COLO668 (cell line): Measurements from ENCODE around the gene ARHGEF17.
A peak's percentile ranks its signal among the peaks of the same experiment; 100 is the strongest.
"Not testable (repeated sequence)": the region's sequence is repeated elsewhere in the genome, so short reads cannot be mapped to it uniquely, and the experiment has no call there.

Experiments used
- DNase-seq: peaks from one replicate; lab custom pipeline; 2025; ENCODE audit not compliant: unreplicated experiment; lab: John Stamatoyannopoulos, UW

Gene ARHGEF17, protein sequence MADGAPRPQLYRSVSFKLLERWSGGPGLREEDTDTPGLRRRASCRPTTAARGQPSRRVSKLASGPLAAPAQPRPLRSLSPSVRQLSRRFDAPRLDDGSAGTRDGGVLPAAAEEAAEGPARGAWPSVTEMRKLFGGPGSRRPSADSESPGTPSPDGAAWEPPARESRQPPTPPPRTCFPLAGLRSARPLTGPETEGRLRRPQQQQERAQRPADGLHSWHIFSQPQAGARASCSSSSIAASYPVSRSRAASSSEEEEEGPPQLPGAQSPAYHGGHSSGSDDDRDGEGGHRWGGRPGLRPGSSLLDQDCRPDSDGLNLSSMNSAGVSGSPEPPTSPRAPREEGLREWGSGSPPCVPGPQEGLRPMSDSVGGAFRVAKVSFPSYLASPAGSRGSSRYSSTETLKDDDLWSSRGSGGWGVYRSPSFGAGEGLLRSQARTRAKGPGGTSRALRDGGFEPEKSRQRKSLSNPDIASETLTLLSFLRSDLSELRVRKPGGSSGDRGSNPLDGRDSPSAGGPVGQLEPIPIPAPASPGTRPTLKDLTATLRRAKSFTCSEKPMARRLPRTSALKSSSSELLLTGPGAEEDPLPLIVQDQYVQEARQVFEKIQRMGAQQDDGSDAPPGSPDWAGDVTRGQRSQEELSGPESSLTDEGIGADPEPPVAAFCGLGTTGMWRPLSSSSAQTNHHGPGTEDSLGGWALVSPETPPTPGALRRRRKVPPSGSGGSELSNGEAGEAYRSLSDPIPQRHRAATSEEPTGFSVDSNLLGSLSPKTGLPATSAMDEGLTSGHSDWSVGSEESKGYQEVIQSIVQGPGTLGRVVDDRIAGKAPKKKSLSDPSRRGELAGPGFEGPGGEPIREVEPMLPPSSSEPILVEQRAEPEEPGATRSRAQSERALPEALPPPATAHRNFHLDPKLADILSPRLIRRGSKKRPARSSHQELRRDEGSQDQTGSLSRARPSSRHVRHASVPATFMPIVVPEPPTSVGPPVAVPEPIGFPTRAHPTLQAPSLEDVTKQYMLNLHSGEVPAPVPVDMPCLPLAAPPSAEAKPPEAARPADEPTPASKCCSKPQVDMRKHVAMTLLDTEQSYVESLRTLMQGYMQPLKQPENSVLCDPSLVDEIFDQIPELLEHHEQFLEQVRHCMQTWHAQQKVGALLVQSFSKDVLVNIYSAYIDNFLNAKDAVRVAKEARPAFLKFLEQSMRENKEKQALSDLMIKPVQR (N-terminal part only)

GRCh38 chr11:73308003-73308960, at the start of gene ARHGEF17:
TSS of gene ARHGEF17 (plus strand) at chr11:73308276. CDS start at chr11:73308639, 363 bp downstream.
- peak; percentile 10 for DNase-seq

- no peak for DNase-seq
Measured at GRCh38 chr11:73259406-73260126, 48.5 kb upstream of the ARHGEF17 start.

DNA sequence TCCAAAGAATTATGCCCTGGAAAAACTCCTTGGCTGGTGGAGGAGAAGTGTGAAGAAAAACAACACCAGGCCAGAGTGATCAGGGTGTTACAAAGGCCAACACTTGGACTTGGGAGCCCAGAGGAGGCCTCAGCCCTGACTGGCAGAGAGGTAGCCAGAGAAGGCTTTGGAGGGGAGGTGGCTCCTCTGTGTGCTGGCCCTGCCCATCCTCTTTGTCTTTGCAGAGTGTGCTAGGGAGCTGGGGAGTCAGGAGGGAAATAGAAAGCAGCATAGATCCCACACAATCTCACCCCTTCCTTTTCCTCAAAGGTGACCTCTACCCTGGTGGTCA, 48.0 kb upstream of the ARHGEF17 start:
- no peak for DNase-seq

DNA sequence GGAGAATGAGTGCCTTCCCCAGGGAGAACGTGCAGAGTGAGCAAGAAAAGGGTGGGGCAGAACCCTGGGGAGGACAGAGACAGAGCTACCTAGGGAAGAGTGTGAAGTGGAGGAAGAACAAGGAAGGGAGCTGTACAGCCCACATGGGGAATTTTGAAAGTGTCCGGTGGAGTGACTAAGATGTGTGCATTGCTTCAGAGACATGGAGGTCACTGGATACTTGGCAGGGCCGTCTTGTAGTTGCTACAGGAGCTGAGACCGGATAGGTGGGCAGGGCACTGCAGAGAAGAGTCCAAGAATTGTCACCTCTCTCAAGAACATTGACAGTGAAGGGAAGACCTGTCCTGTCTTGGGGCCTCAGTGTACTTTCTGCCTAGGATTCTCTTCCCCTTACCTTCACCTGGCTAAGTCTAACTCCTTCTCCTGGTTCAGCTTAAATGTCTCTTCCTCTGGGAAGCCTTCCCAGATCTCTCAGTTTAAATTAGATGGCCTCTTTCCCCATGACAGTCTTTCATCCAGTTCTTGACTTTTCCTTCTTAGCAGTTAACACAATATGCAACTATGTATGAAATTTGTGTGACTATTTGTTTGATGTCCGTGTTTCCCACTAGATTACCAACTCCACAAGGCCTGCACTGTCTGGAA, 45.1 kb upstream of the ARHGEF17 start:
- no peak for DNase-seq

DNA sequence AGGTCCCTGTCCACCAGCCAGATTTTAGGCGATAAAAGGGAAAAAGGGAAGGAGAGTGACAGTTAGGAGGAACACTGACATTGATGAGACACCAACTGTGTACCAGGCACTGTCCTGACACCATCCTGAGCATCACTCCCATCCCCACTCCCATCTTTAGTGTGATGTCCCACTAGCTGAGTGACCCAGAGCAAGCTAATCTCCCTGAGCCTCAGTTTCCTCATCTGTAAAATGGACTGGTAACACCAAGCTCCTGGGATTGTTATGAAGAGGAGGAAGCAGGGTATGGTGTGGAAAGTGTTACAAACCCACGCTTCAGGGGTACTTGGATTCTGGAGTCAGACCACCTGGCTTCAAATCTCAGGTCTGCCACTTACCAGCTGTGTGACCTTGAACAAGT, 44.4 kb upstream of the ARHGEF17 start:
- DNase-seq = no peak

DNA sequence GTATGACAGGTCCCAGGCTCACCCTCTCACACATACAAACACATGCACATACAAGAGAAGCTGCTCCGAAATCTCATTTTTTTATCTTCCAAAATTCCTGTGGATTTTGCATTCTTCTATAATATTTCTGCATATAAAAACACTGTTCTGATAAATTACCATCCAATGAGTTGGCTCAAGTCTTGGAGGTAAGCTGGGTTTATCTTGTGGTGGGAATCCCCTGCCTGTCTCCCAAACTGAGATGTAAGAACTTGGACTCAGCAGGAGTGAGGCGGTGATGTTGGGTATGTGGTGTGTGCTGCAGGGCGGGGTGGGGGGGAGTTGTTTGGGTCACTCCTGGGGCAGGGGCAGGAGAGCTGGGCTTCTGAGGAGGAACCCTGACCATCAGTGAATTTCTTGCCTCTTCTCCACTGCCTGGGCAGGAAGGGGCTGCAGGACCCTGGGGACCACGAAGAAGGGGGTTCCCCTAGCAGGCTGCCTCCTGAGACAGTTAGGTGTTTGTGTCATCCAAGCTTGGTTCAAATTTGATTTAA, 42.7 kb upstream of the ARHGEF17 start:
- no peak for DNase-seq

DNA sequence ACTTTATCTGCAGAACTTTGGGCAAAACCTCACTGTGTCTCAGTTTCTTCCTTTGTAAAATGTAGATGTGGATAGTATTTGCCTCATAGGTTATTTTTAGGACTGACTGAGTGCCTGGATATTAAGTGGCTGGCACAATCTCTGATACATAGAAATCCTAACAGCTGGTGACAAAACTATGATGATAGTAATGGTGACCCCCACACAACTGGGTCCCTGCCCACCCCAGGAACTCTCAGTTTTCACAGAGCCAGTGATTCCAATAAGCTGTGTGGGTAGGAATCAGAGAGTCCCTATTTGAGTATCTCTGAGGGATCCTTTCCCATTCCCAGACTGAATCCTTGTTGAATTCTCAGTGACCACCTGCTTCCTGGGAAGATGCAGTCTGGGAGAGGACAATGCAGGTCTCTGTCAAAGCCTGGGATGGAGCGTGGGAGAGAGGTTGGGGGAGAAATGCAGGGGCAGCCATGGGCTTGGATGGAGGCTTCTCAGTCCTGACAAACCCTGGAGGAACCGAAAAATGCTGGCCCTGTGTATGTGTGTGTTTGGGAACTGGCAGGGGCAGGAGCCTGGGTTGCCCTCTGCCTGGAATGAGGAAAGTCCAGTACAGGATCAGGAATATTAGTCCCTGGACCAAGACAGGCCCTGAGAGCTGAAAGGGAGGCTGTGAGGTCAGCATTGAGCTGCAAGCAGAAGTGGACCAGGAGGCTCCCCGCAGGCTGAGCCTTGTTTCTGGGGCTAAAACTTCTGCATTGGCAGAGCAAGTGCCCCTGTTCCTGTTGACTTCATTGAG, 42.0 kb upstream of the ARHGEF17 start:
- no peak for DNase-seq

DNA sequence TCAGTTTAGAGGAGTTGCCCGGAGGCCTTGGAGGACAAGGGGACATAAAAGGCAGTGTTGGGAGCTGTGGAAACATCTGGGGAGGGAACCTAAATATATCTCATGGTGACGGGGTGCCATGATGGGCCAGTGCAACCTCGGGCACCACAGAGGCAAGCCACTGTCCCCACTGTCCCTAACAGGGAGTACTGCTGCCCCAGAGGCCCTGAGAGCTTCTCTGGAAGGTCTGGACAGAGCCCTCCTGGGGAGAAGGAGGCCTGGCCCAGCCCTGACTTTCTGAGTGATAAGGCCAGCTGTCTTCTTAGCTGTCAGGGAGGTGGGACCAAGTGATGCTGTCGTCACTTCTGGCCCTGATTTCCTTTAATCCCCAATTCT, 41.4 kb upstream of the ARHGEF17 start:
- DNase-seq = no peak

DNA sequence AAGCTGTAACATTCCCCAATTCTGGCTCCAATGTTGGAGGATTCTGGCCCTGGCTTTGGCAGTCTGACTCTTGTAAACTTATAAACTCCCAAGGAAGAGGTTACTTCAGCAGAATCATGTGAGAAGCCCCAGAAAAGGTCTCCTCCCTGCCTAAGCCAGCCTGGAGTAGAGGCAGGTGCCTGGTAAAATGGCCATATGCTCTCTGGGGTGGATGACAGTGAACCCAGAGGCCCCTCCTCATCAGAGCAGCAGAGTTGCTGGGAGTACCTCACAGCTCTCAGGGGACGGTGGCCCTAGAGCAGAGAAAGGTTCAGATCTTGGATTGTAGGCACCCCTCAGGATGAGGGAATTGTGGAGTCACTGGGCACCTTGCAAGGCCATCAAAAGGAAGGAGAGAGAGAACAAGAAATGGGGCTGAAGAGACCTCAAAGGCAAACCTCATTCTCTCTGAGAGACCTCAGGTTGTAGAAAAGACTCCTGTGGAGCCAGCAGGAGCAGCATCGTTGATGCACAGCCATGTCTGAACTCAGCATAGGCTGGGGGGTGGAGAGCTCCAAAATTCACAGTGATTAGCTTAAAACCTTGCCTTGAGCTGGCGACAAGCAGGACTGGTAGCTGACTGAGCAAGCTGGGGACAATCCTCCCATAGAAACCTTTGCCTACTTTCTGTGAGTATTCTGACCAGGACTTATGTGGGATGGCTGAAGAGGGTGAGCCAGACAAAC, 40.8 kb upstream of the ARHGEF17 start:
- DNase-seq = no peak

DNA sequence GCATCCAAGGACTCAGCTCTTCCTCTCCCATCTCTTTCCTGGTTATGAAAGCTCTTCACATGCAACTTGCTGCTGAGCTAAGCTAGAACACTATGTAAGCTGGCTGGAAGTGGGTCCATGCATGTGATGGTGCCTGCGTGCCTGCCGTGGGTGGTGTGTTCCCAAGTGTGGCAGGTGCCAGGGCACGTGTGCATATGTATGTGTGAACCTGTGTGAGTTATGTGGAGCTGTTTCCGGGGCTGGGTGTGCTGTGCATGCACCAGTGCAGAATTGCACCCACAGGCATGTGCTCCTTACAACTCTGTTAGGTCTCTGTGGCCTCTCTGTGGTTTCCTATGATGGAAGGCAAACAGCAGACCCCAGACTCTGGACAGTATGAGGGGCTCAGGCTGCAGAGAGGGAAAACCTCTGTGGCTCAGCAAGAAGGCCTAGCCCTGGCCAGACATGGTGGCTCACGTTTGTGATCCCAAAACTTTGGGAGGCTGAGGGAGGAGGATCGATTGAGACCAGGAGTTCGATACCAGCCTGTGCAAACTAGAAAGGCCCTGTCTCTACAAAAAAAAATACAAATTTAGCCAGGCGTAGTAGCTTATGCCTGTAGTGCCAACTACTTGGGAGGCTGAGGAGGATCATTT, 40.1 kb upstream of the ARHGEF17 start:
- no peak for DNase-seq

GRCh38 chr11:73268671-73269271, 39.3 kb upstream of the ARHGEF17 start:
- DNase-seq = no peak

DNA sequence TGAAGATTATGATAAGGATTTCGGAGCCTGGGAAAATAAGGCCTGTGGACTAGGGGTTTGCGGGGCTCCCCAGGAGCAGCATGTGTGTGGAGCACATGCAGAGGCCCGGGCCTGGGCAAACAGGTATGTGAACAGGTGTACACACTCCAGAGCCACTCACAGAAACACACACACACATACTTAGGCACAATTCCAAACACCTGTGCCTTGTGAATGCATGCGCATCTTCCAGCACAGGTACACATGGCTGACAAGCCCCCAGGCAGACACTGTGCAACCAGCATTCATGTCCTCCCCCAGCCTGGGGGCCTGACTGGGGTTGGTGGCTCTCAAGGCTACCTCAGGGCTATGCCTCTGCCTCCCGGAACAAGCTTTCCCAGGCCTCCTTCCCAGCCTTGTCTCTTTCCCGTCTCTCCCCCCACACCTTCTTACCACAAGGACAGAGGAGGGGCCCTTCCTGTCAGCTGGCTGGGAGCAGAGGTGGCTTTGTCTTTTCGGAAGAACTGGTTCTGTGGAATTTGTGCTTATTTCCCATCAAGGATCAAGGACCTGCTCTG, 38.5 kb upstream of the ARHGEF17 start:
- peak; percentile 7 for DNase-seq

DNA sequence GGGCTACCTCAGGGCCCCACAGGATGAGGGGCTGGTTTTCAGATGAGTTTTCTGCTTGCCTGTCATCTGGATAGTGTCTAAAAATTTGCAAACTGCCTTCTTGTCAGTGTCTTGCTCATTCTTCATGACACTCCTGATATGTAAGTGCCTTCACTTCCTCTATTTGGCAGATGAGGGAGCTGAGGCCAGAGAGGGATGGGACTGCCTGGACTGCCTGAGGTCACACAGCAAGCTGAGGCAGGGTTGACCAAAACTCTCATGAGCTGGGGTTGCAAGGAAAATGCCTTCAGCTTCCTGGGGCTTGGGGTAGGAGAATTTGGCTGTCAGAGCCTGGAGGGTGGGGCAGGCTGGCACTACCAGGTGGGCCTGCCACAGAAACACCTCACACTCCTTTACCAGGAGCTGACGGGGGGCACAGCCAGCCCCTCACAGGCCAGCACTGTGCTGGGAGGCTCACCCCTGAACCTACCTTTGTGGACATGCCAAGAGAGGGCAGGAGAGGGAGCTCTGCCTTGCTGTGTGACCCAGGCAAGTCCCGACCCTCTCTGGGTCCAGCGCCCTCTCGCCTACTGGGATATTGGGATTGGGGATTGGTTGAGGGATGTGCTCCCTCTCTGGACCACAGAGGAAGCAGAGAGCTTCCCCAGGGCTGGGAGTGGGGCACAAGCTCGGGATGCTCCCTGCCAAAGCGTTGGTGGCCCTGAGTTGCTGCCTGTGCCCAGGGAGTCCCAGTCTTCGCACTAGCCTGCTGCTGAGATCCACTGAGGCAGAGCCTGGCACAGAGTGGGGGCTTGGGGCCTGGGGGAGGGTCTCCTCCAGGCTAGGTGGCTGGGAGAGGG, 37.8 kb upstream of the ARHGEF17 start:
- no peak for DNase-seq

GRCh38 chr11:73270855-73271477, 37.1 kb upstream of the ARHGEF17 start:
- DNase-seq = no peak

GRCh38 chr11:73271478-73271865, 36.6 kb upstream of the ARHGEF17 start:
- not testable (repeated sequence) for DNase-seq
